ENCODE data around the gene FCHO1.
"Not testable (repeated sequence)": the region's sequence is repeated elsewhere in the genome, so short reads cannot be mapped to it uniquely, and the experiment has no call there.

Gene FCHO1

GRCh38 chr19:17762505-17763229 lies 11.4 kb downstream of the FCHO1 start:
- DNase-seq (ENCODE audit: low read depth in 2 of 2): no peak

GRCh38 chr19:17764348-17764747 lies 13.1 kb downstream of the FCHO1 start:
- no peak for DNase-seq (ENCODE audit: low read depth in 2 of 2)

- DNase-seq (ENCODE audit: low read depth in 2 of 2): no peak
These were observed 13.9 kb downstream of the FCHO1 start for GRCh38 chr19:17765069-17765618.

- DNase-seq (ENCODE audit: low read depth in 2 of 2): no peak
These were observed 15.4 kb downstream of the FCHO1 start for GRCh38 chr19:17766543-17767131.

GRCh38 chr19:17767559-17767958 lies 16.3 kb downstream of the FCHO1 start:
- DNase-seq (ENCODE audit: low read depth in 2 of 2): no peak

- DNase-seq (ENCODE audit: low read depth in 2 of 2): no peak
These were observed 19.3 kb downstream of the FCHO1 start for GRCh38 chr19:17770613-17771012.

GRCh38 chr19:17772172-17772571 lies 20.9 kb downstream of the FCHO1 start:
- no peak for DNase-seq (ENCODE audit: low read depth in 2 of 2)

- DNase-seq (ENCODE audit: low read depth in 2 of 2): no peak
These were observed 24.1 kb downstream of the FCHO1 start for GRCh38 chr19:17775245-17775927.

- no peak for DNase-seq (ENCODE audit: low read depth in 2 of 2)
These were observed 24.9 kb downstream of the FCHO1 start for GRCh38 chr19:17775991-17776803.

- not testable (repeated sequence) for DNase-seq (ENCODE audit: low read depth in 2 of 2)
These were observed 26.6 kb downstream of the FCHO1 start for GRCh38 chr19:17777840-17778239.

- peak; percentile 38 to 53 for DNase-seq (ENCODE audit: low read depth in 2 of 2)
These were observed 27.1 kb downstream of the FCHO1 start for GRCh38 chr19:17778251-17778967.

GRCh38 chr19:17778968-17779929 lies 28.0 kb downstream of the FCHO1 start:
- no peak for DNase-seq (ENCODE audit: low read depth in 2 of 2)

GRCh38 chr19:17780781-17781180 lies 29.5 kb downstream of the FCHO1 start:
- no peak for DNase-seq (ENCODE audit: low read depth in 2 of 2)

- not testable (repeated sequence) for DNase-seq (ENCODE audit: low read depth in 2 of 2)
These were observed 32.4 kb downstream of the FCHO1 start for GRCh38 chr19:17783721-17784120.

- DNase-seq (ENCODE audit: low read depth in 2 of 2): peak; percentile 44 to 69
These were observed 33.1 kb downstream of the FCHO1 start for GRCh38 chr19:17784201-17785008.

- no peak for DNase-seq (ENCODE audit: low read depth in 2 of 2)
These were observed 36.1 kb downstream of the FCHO1 start for GRCh38 chr19:17787274-17787913.

GRCh38 chr19:17788632-17789031 lies 37.4 kb downstream of the FCHO1 start:
- no peak for DNase-seq (ENCODE audit: low read depth in 2 of 2)

- no peak for DNase-seq (ENCODE audit: low read depth in 2 of 2)
These were observed 38.9 kb downstream of the FCHO1 start for GRCh38 chr19:17790059-17790780.

All from stimulated activated CD4-positive, alpha-beta T cell treated with anti-CD3 and anti-CD28 coated beads, Interleukin-15, amount 100 ng/mL, for 48 hours (primary cell).